IPS-NIHi7 (cell line): Measurements from ENCODE around the gene PLA2G3.
A peak's percentile ranks its signal among the peaks of the same experiment; 100 is the strongest.

Source experiments
- DNase-seq: peaks from one replicate; pipeline ENCODE4 v3.0.0; 2012; ENCODE audit warnings: mixed read lengths; ENCODE audit errors: extremely low spot score

The PLA2G3 gene

DNA sequence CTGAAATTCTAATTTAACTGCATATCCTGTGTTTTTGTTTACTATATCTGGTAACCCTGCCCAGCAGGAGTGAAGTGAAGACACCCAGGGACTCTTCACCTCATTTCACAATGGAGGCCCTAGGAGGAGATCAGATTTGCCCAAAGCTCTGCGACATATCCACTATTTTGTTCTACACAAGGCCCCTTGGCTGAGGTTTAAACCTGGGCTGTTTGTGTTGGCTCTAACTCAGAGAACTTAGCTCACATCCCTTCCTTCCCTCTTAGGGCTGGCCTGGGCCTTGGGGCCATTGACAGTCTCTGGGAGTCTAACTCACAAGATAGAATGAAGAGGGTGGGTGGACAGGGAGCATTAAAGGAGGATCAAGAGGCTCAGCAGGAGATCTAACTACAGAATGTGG, 8.2 kb upstream of the PLA2G3 start:
- DNase-seq = no peak

GRCh38 chr22:31144223-31144622, 3.9 kb upstream of the PLA2G3 start:
- no peak for DNase-seq

DNA sequence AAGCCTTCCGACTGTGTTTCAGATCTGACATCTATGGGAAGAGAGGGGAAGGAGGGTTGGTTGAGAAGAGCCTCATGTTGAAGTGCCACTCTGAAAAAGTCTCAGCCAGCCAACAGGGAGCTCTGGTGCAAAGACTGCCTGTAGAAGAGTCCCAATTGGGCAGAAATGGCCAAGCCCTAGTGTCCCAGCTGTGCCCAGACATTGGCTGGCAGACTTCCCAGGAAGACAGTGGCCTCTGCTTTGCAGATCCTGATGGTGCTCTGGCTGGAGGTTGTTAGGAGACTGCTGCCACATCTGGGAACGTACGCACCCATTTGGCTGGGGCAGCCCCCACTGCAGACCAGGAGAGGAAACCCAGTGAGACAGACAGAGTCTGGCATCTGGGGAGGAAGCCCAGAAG, 3.2 kb upstream of the PLA2G3 start:
- DNase-seq = no peak

DNA sequence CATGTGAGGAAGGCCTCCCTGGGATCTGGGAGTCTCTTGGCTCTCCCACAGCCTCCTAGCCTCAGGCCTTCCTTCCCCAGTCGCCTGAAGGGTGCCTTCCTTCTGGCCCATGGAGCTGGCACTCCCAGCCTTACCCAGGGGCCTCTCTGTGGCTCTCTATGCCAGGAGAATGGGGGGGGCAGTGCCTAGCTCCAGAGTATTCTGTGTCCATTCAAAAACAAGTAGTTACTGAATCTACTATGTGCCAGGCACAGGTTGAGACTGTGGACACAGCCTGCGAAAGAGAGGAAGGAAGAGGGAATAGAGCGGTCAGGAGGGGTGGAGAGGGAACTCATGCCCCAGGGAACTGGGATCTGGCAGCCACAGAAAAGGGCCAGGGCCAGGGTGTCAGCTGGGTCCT, 2.7 kb upstream of the PLA2G3 start:
- no peak for DNase-seq

GRCh38 chr22:31142285-31142684, 2.0 kb upstream of the PLA2G3 start:
- no peak for DNase-seq

DNA sequence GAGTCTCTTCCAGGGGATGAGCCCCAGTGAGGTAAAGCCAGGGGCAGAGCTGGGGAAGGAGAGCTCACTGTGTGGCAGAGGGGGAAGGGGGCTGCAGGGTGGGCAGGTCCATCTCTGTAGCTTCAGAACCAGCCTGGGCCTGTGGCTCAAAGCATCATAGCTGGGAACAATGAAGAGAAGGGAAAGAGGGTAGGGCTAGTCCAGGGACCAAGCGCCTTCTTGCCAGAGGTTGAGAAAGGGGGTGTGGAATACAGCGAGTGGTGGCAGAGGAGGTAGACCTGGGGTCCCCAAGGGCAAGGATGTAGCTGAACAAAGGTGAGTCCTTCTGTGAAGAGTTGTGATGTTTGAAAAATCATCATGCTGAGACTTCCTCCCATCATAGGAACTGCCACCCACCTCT, 1.2 kb upstream of the PLA2G3 start:
- no peak for DNase-seq

DNA sequence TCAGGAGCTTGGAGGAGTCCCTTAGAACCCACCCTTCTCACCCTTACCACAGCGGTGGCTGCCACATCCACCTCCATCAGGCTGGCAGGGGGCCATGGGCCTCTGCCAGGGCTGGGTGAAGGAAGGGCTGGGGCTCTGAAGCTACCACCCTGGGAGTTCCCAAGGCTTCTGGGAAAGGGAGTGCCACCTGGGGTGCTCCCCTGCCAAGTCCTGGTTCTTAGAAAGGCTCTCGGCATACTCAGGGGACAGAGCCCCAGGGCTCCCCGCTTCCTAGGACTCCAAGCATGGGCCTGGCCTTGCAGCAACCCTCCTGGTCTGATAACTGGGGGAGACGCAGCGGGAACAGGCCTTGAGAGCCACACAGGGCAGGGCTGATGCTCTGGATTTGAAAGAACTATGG, 438 bp upstream of the PLA2G3 start:
- DNase-seq = no peak

DNA sequence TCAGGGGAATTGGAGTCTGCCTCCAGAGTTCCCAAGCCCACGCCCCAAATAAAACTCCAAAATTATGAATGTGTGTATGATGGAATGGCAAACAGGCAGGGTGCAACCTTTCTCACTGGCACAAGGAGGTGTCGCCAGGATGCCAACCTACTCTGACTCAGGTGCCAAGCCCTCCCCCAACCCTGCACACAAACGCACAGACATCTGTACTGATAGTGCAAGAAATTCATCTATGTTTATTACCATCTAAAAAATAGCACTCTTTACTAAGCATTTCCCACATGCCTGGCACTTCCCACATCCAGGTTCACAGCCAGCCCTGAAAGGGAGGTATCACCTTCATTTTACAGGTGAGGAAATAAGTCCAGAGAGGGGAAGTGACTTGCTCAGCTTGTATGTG, 1.2 kb downstream of the PLA2G3 start:
- DNase-seq = no peak

DNA sequence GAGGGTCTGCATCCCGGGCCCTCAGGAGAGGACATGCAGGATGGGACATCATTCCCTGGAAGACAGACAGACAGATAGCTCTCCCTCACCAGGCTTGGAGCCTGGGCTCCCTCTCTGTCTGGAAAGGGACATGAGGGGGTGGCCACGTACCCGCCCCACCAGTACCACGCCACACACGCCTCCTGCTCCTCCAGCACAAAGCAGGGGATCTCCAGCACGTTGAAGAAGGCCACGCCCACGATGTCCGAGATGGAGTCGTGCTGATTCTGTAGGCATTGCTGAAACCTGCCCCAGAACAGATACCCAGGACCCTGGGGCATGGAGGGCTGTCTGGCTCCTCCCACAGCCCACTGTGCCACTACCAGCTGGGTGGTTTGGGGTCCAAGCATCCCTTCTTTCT, 2.2 kb downstream of the PLA2G3 start:
- DNase-seq = no peak

GRCh38 chr22:31137721-31138120, 2.6 kb downstream of the PLA2G3 start:
- no peak for DNase-seq

GRCh38 chr22:31136711-31137110, 3.6 kb downstream of the PLA2G3 start:
- DNase-seq = no peak

DNA sequence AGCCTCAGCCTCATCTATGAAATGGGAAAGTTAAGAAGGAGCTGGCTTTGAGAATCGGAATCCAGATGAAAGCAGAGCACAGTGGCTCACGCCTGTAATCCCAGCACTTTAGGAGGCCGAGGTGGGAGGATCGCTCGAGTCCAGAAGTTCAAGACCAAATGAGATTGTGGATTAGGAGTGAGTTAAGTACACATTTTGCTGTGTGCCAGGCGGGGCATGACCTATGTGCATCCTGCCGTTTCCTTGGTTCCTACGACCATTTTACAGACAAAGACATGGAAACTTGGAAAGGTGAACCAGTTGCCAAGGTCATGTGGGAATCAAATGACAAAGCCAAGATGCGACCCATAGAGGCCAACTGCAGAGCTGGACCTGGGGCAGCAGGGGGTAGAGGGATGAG, 4.2 kb downstream of the PLA2G3 start:
- DNase-seq = no peak

DNA sequence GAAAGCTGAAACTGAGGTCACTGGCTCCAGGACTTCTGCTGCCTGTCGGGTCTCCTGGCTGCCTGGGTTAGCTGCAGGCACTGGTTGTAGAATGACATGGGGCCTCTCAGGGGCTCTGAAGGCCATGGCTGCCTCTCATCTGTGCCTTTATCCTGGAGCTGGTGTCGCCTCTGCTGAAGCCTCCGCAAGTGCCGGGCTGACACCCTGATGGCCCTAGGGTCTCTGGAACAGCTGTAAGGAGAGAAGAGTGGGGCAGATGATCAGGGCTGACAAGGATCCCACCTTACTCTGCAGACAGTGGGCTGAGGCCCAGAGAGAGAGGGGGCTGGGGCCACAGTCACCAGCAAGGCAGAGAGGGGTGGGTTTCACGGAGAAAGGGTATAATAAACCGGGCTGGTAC, 4.6 kb downstream of the PLA2G3 start:
- no peak for DNase-seq

- no peak for DNase-seq
Measured at GRCh38 chr22:31134688-31135087, 5.6 kb downstream of the PLA2G3 start.

DNA sequence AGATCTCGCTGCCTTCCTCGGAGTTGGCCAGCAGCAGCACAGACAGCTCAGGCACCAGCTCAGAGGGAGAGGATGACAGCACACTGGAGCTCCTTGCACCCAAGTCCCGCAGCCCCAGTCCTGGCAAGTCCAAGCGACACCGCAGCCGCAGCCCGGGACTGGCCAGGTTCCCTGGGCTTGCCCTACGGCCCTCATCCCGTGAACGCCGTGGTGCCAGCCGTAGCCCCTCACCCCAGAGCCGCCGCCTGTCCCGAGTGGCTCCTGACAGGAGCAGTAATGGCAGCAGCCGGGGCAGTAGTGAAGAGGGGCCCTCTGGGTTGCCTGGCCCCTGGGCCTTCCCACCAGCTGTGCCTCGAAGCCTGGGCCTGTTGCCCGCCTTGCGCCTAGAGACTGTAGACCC, 6.4 kb downstream of the PLA2G3 start:
- DNase-seq = no peak

GRCh38 chr22:31130873-31131272, 9.4 kb downstream of the PLA2G3 start:
- no peak for DNase-seq

DNA sequence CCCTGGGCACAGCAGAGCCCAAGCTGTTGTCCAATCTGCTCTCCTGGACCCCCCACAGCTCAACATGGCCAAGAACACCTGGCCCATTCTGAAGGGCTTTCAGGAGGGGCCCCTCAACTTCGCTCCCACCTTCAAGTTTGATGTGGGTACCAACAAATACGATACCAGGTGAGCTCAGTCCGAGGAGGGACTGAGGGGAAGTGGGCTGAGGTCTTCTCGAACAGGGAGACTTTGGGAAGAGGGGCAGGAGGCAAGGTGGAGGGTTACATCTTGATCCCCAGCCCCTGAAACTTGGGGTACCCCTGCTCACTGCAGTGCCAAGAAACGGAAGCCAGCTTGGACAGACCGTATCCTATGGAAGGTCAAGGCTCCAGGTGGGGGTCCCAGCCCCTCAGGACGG, 12.2 kb downstream of the PLA2G3 start:
- no peak for DNase-seq

DNA sequence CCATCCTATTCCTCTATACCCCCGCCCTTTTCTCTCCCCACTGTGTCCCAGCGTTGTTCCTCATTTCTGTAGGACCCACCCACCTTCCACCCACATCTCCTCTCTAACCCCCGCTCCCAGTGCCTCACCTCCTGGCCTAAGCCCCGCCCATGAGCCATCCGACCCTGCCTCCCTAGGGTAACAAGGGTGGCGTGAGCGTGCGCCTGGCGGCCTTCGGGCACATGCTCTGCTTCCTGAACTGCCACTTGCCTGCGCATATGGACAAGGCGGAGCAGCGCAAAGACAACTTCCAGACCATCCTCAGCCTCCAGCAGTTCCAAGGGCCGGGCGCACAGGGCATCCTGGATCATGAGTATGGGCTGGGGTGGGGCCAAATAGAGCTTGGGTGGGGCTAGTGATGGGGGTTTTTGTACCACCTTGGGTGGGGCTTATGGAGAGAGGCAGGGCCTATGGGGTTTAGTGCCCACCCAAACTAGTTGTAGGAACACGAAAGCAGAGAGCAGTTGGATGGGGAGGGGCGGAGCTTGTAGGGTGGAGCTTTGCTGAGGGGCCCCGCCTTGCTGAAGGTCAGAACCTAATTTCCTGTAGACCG, 13.0 kb downstream of the PLA2G3 start:
- DNase-seq = peak; percentile 65

DNA sequence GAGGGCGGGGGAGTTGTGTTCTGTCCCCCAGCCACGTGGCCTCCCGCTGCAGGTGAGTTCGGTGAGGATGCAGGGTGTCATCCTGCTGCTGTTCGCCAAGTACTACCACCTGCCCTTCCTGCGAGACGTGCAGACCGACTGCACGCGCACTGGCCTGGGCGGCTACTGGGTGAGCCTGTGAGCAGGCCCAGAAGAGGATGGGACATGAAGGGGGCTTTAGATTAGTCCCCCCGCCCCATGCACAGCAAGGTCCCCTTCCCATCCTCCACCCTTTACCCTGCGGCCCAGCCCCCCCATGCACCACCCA, 13.5 kb downstream of the PLA2G3 start:
- no peak for DNase-seq

- no peak for DNase-seq
Measured at GRCh38 chr22:31126128-31126868, 14.0 kb downstream of the PLA2G3 start.

DNA sequence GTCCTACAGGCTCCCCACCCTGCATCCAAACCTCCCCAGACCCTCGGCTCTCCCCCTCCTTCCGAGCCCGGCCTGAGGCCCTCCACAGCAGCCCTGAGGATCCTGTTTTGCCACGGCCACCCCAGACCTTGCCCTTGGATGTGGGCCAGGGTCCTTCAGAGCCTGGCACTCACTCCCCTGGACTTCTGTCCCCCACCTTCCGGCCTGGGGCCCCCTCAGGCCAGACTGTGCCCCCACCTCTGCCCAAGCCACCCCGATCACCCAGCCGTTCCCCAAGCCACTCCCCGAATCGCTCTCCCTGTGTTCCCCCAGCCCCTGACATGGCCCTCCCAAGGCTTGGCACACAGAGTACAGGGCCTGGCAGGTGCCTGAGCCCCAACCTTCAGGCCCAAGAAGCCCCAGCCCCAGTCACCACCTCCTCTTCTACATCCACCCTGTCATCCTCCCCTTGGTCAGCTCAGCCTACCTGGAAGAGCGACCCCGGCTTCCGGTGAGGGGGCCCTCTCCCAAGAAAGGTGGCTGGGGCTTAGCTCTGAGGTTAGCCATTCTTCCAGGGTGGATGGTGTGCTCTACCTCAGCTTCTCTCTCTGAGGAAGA, 14.7 kb downstream of the PLA2G3 start:
- DNase-seq = no peak

- no peak for DNase-seq
Measured at GRCh38 chr22:31124811-31125465, 15.4 kb downstream of the PLA2G3 start.

- DNase-seq = no peak
Measured at GRCh38 chr22:31124290-31124689, 16.0 kb downstream of the PLA2G3 start.
